GM12865 (cell line): ENCODE measurements around the gene PPP2R5C.

Experiments
- DNase-seq: peaks from one replicate; pipeline ENCODE4 v3.0.0; 2010; ENCODE audit warnings: low read depth
- H3K4me3 ChIP-seq: 2 replicates; pipeline ENCODE4 v1.5.1; 2011; ENCODE audit warnings: mild to moderate bottlenecking, low read depth, low read length, control low read depth
- CTCF ChIP-seq: IDR thresholded peaks from 2 replicates; pipeline ENCODE4 v1.5.1; 2011; ENCODE audit warnings: low read length, control low read depth, low read depth, inconsistent platforms; ENCODE audit not compliant: insufficient read depth; ENCODE audit errors: missing control alignments

Gene PPP2R5C

GRCh38 chr14:101819251-101819990 is 57.9 kb downstream of the PPP2R5C start:
- no peak for DNase-seq
- H3K4me3 ChIP-seq = no peak overlapping the region
- no peak for TF ChIP-seq CTCF

- TF ChIP-seq CTCF = no peak
- H3K4me3 ChIP-seq = no peak overlapping the region; the same call in 1 of the 2 replicates
- peak; percentile 67 for DNase-seq
Measured at GRCh38 chr14:101820283-101820798, 58.8 kb downstream of the PPP2R5C start.

GRCh38 chr14:101821528-101821927 is 60.0 kb downstream of the PPP2R5C start:
- DNase-seq = no peak
- no peak for TF ChIP-seq CTCF
- H3K4me3 ChIP-seq = no peak overlapping the region

DNA sequence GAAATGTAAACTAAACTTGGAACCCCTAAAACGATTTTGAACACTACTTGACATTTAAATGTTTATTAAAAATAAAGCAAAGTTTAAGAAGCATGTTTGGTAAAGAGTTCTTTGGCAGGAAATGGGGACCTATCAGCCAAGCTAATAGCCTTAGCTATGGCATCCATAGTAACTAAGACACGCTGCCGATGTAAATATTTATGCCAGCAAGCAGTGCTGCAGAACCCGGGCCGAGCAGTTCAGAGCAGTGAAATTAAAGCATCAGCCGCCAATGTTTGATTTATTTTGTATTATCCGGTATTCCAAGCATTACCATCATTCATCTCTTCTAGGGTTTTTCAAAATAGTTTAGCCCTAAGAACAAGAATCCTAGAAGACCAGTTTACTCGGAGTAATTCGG is 61.6 kb downstream of the PPP2R5C start:
- no peak for TF ChIP-seq CTCF
- DNase-seq = peak; percentile 39
- peak overlapping the region; percentile 69 for H3K4me3 ChIP-seq

GRCh38 chr14:101823511-101824120 is 62.1 kb downstream of the PPP2R5C start:
- peak; percentile 85 for DNase-seq
- peak overlapping the region; percentile 69 for H3K4me3 ChIP-seq
- no peak for TF ChIP-seq CTCF

DNA sequence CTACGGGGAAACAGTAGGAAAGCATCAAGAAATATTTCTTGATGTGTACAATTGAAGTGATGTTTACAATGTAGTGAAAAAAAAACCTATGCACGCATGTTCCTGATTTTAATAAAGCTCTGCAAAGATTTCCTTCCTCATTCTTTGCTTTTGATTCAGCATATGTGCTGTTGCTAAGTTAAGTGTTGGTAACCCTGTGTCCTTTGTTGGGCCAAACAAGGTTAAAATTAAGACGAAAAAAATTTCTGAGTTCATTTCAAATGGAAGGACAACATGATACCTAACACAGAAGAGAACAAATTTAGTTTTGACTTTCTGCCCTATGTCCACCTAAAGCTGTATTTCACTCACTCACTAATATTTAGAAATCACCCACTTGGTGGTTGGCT is 62.8 kb downstream of the PPP2R5C start:
- no peak for TF ChIP-seq CTCF
- peak overlapping the region; percentile 69 for H3K4me3 ChIP-seq
- peak; percentile 31 for DNase-seq
